ENCODE measurements around the gene INAFM2. TPM values are rescaled to one million over a fixed set of nuclear protein-coding genes. Genes with fewer than 3 reads are reported as not detected.

Gene INAFM2
- total and polyA plus RNA-seq, 9 of the 15 experiments (the other 6 are each of a cell fraction or from before 2014, with no cell fraction given) = 11.8 to 43.1 (median 27.2) TPM

- TF ChIP-seq, protein P1, sequence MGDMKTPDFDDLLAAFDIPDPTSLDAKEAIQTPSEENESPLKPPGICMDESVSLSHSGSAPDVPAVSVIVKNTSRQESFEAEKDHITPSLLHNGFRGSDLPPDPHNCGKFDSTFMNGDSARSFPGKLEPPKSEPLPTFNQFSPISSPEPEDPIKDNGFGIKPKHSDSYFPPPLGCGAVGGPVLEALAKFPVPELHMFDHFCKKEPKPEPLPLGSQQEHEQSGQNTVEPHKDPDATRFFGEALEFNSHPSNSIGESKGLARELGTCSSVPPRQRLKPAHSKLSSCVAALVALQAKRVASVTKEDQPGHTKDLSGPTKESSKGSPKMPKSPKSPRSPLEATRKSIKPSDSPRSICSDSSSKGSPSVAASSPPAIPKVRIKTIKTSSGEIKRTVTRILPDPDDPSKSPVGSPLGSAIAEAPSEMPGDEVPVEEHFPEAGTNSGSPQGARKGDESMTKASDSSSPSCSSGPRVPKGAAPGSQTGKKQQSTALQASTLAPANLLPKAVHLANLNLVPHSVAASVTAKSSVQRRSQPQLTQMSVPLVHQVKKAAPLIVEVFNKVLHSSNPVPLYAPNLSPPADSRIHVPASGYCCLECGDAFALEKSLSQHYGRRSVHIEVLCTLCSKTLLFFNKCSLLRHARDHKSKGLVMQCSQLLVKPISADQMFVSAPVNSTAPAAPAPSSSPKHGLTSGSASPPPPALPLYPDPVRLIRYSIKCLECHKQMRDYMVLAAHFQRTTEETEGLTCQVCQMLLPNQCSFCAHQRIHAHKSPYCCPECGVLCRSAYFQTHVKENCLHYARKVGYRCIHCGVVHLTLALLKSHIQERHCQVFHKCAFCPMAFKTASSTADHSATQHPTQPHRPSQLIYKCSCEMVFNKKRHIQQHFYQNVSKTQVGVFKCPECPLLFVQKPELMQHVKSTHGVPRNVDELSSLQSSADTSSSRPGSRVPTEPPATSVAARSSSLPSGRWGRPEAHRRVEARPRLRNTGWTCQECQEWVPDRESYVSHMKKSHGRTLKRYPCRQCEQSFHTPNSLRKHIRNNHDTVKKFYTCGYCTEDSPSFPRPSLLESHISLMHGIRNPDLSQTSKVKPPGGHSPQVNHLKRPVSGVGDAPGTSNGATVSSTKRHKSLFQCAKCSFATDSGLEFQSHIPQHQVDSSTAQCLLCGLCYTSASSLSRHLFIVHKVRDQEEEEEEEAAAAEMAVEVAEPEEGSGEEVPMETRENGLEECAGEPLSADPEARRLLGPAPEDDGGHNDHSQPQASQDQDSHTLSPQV (IDR thresholded peaks at IDR 0.05) = peak; percentile 94
- TF ChIP-seq FIP1L1 (IDR thresholded peaks at IDR 0.05; ENCODE audit: low read depth, low read length, poor library complexity, severe bottlenecking) (no peak), MBD2 (IDR thresholded peaks at IDR 0.05; ENCODE audit: borderline replicate concordance, low read depth) (no peak), MCM5 (IDR thresholded peaks at IDR 0.05; ENCODE audit: low read depth) (no peak), SUPT5H (IDR thresholded peaks at IDR 0.05) (no peak), PTBP1 (IDR thresholded peaks at IDR 0.05; ENCODE audit: low read depth, low read length) (no peak), HEY1 (CRISPR knock-in tag; IDR thresholded peaks at IDR 0.05; ENCODE audit: borderline replicate concordance) (no peak), ZNF699 (CRISPR knock-in tag; IDR thresholded peaks at IDR 0.05; ENCODE audit: insufficient replicate concordance) (no peak), PBX2 (CRISPR knock-in tag; IDR thresholded peaks at IDR 0.05; ENCODE audit: low read depth) (no peak), PBX2 (tag; conservative IDR thresholded peaks at IDR 0.05; ENCODE audit: low read depth) (no peak), HDAC1 (IDR thresholded peaks at IDR 0.05) (peak in 1 of 2 experiments; percentile 51; a peak in 1 of 4 replicates), POLR2AphosphoS5 (IDR thresholded peaks at IDR 0.05; ENCODE audit: control insufficient read depth, insufficient read depth, low read depth, low read length) (peak; percentile 21; the same call in 1 of the 2 replicates), CHD1 (IDR thresholded peaks at IDR 0.05; ENCODE audit: low read length) (no peak), ZNF444 (CRISPR knock-in tag; IDR thresholded peaks at IDR 0.05) (no peak), MTA1 (IDR thresholded peaks at IDR 0.05; ENCODE audit: borderline replicate concordance) (no peak)
- TF ChIP-seq, protein P2, sequence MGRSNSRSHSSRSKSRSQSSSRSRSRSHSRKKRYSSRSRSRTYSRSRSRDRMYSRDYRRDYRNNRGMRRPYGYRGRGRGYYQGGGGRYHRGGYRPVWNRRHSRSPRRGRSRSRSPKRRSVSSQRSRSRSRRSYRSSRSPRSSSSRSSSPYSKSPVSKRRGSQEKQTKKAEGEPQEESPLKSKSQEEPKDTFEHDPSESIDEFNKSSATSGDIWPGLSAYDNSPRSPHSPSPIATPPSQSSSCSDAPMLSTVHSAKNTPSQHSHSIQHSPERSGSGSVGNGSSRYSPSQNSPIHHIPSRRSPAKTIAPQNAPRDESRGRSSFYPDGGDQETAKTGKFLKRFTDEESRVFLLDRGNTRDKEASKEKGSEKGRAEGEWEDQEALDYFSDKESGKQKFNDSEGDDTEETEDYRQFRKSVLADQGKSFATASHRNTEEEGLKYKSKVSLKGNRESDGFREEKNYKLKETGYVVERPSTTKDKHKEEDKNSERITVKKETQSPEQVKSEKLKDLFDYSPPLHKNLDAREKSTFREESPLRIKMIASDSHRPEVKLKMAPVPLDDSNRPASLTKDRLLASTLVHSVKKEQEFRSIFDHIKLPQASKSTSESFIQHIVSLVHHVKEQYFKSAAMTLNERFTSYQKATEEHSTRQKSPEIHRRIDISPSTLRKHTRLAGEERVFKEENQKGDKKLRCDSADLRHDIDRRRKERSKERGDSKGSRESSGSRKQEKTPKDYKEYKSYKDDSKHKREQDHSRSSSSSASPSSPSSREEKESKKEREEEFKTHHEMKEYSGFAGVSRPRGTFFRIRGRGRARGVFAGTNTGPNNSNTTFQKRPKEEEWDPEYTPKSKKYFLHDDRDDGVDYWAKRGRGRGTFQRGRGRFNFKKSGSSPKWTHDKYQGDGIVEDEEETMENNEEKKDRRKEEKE (IDR thresholded peaks at IDR 0.05; ENCODE audit: borderline replicate concordance in 1 of 2, control insufficient read depth in 1 of 2, low read depth in 2 of 2, low read length in 1 of 2) = peak in 1 of 2 experiments; percentile 71; a peak in 1 of 4 replicates
Observed at GRCh38 chr15:40367686-40368611, 44.5 kb downstream of the INAFM2 start (continued).

Data from K562 (cell line).